ENCODE results near the gene MCU.

- no peak for TF ChIP-seq CBX3 (IDR thresholded peaks at IDR 0.05; ENCODE audit: low read depth)
- no peak for TF ChIP-seq CTCF (IDR thresholded peaks at IDR 0.05 in 2 of 3, conservative IDR thresholded peaks at IDR 0.05 in 1 of 3; ENCODE audit: borderline replicate concordance in 1 of 3, insufficient read depth in 1 of 3, low read depth in 2 of 3, low read length in 2 of 3)
- no peak for TF ChIP-seq POLR2AphosphoS5 (IDR thresholded peaks at IDR 0.05; ENCODE audit: low read depth, low read length)
- no peak for TF ChIP-seq YY1 (IDR thresholded peaks at IDR 0.05; ENCODE audit: extremely low read depth, insufficient replicate concordance, low read depth, low read length)
- no peak for TF ChIP-seq REST (IDR thresholded peaks at IDR 0.05; ENCODE audit: low read depth)
- TF ChIP-seq MAX (IDR thresholded peaks at IDR 0.05) = no peak
- TF ChIP-seq EZH2 (IDR thresholded peaks at IDR 0.05) = no peak
- TF ChIP-seq SP1 (IDR thresholded peaks at IDR 0.05; ENCODE audit: low read depth) = no peak
- TF ChIP-seq SIN3A (IDR thresholded peaks at IDR 0.05; ENCODE audit: low read depth) = no peak
- no peak for TF ChIP-seq ATF3 (IDR thresholded peaks at IDR 0.05)
- TF ChIP-seq POLR2A (IDR thresholded peaks at IDR 0.05; ENCODE audit: borderline replicate concordance, extremely low read depth, insufficient read depth, insufficient read length) = no peak
- TF ChIP-seq RAD21 (IDR thresholded peaks at IDR 0.05; ENCODE audit: low read depth) = no peak
- no peak for TF ChIP-seq EGR1 (IDR thresholded peaks at IDR 0.05; ENCODE audit: low read depth)
- no peak for TF ChIP-seq ELF1 (IDR thresholded peaks at IDR 0.05; ENCODE audit: borderline replicate concordance, low read depth)
These were observed 189.3 kb downstream of the MCU start for GRCh38 chr10:72881291-72881690.

Data from HCT116 (cell line).